Left forelimb (tissue), 1 donor: Measurements from ENCODE around the gene EGFR.
A peak's percentile ranks its signal among the peaks of the same experiment; 100 is the strongest.
"Not testable (repeated sequence)": the region's sequence is repeated elsewhere in the genome, so short reads cannot be mapped to it uniquely, and the experiment has no call there.

Experiments used
- DNase-seq: peaks from one replicate; pipeline ENCODE4 v3.0.0-alpha.2; 2018; ENCODE audit warnings: low spot score

EGFR gene

GRCh38 chr7:55013851-55014250, 5.0 kb upstream of the EGFR start:
- no peak for DNase-seq

- DNase-seq = no peak
These were observed 2.6 kb upstream of the EGFR start for GRCh38 chr7:55016061-55016745.

- DNase-seq = no peak
These were observed 2.1 kb upstream of the EGFR start for GRCh38 chr7:55016746-55017090.

- DNase-seq = no peak
These were observed 976 bp upstream of the EGFR start for GRCh38 chr7:55017841-55018240.

- peak; percentile 72 for DNase-seq
These were observed 424 bp downstream of the EGFR start for GRCh38 chr7:55019191-55019690.

GRCh38 chr7:55019691-55020465, 1.1 kb downstream of the EGFR start:
- DNase-seq = peak; percentile 74

- DNase-seq = no peak
These were observed 1.7 kb downstream of the EGFR start for GRCh38 chr7:55020466-55020871.

- DNase-seq = no peak
These were observed 2.2 kb downstream of the EGFR start for GRCh38 chr7:55021053-55021452.

- DNase-seq = no peak
These were observed 3.5 kb downstream of the EGFR start for GRCh38 chr7:55022002-55022985.

- no peak for DNase-seq
These were observed 5.2 kb downstream of the EGFR start for GRCh38 chr7:55023841-55024505.

GRCh38 chr7:55024776-55025175, 6.0 kb downstream of the EGFR start:
- no peak for DNase-seq

- no peak for DNase-seq
These were observed 7.4 kb downstream of the EGFR start for GRCh38 chr7:55026086-55026790.

GRCh38 chr7:55026867-55027490, 8.2 kb downstream of the EGFR start:
- DNase-seq = no peak

- DNase-seq = no peak
These were observed 9.2 kb downstream of the EGFR start for GRCh38 chr7:55028011-55028410.

GRCh38 chr7:55030314-55030713, 11.5 kb downstream of the EGFR start:
- DNase-seq = no peak

- no peak for DNase-seq
These were observed 12.3 kb downstream of the EGFR start for GRCh38 chr7:55031075-55031474.

GRCh38 chr7:55032069-55032699, 13.4 kb downstream of the EGFR start:
- DNase-seq = no peak

- DNase-seq = no peak
These were observed 14.5 kb downstream of the EGFR start for GRCh38 chr7:55033236-55033846.

GRCh38 chr7:55034776-55035175, 16.0 kb downstream of the EGFR start:
- DNase-seq = no peak

GRCh38 chr7:55035410-55035809, 16.6 kb downstream of the EGFR start:
- not testable (repeated sequence) for DNase-seq
